ENCODE measurements around the gene CES2.

- TF ChIP-seq ZNF143 (CRISPR knock-in tag; IDR thresholded peaks at IDR 0.05) = no peak
- TF ChIP-seq ZBTB34 (CRISPR knock-in tag; IDR thresholded peaks at IDR 0.05) = no peak
- no peak for TF ChIP-seq CTCF (IDR thresholded peaks at IDR 0.05 in 2 of 3, conservative IDR thresholded peaks at IDR 0.05 in 1 of 3; ENCODE audit: insufficient read depth in 2 of 3, low read depth in 1 of 3, low read length in 3 of 3)
- no peak for TF ChIP-seq NFYB (IDR thresholded peaks at IDR 0.05; ENCODE audit: extremely low read depth, insufficient read length)
- no peak for TF ChIP-seq GTF3C2 (IDR thresholded peaks at IDR 0.05; ENCODE audit: borderline replicate concordance, extremely low read depth, insufficient read length)
- no peak for TF ChIP-seq FOXA1 (IDR thresholded peaks at IDR 0.05; ENCODE audit: borderline replicate concordance)
- TF ChIP-seq GMEB1 (CRISPR knock-in tag; IDR thresholded peaks at IDR 0.05) = no peak
- TF ChIP-seq RREB1 (CRISPR knock-in tag; IDR thresholded peaks at IDR 0.05) = no peak
These were observed 41.4 kb downstream of the CES2 start for GRCh38 chr16:66976746-66977145.
